Measurements from ENCODE around the gene FASTKD3. TPM values are rescaled to one million over a fixed set of nuclear protein-coding genes. Genes with fewer than 3 reads are reported as not detected.

The FASTKD3 gene
- total and polyA plus RNA-seq, 2 donors (not counting 3 experiments of a cell fraction or from before 2014, with no cell fraction given), result 5.5 to 9.6 TPM

GRCh38 chr5:7846327-7846726 lies 22.5 kb downstream of the FASTKD3 start:
- dilution Hi-C loops (cut with MboI; ENCODE audit: extremely low pct_ligation_motif_present, low sequenced_read_pairs), result no loop called here
- CTCF ChIA-PET, result no interaction called here
- POLR2A ChIA-PET, result no interaction called here
- Histone ChIP-seq H3K27me3 (ENCODE audit: control insufficient read depth in 2 of 2, insufficient read depth in 2 of 2, low read length in 2 of 2) (peaks cover 21 to 25% of the 10 kb centered on the region in 2 experiments), H3K9me3 (replicated peaks; ENCODE audit: control insufficient read depth, insufficient read depth, low read length) (no peaks in the 10 kb centered on the region), H3K9me1 (replicated peaks; ENCODE audit: control insufficient read depth, extremely low read depth, insufficient read depth, low read length) (no peaks in the 10 kb centered on the region), H4K20me1 (replicated peaks; ENCODE audit: control insufficient read depth, extremely low read depth, insufficient read depth, low read length) (no peaks in the 10 kb centered on the region), H3K27ac (ENCODE audit: insufficient read depth, low read depth, low read length) (no peak overlapping the region), H3K9ac (replicated peaks; ENCODE audit: extremely low read depth, insufficient read depth, low read length) (no peak overlapping the region), H2AFZ (ENCODE audit: low read depth, low read length) (no peak overlapping the region), H3K36me3 (ENCODE audit: control insufficient read depth in 2 of 2, extremely low read depth in 1 of 2, insufficient read depth in 2 of 2, low read length in 2 of 2) (no peaks in the 10 kb centered on the region), H3K4me3 (replicated peaks in 1 of 3; ENCODE audit: insufficient read depth in 1 of 3, low read depth in 1 of 3, low read length in 3 of 3) (no peak overlapping the region), H3K4me2 (ENCODE audit: insufficient read depth, low read length) (no peak overlapping the region), H3K4me1 (ENCODE audit: control insufficient read depth, extremely low read depth, insufficient read depth, low read length) (no peaks in the 10 kb centered on the region), H3K79me2 (ENCODE audit: control insufficient read depth, insufficient read depth, low read length) (no peaks in the 10 kb centered on the region)
- DNase-seq (ENCODE audit: low read depth, low spot score) (no peak), FAIRE-seq (no peak)
- TF ChIP-seq POLR2AphosphoS5 (IDR thresholded peaks at IDR 0.05; ENCODE audit: insufficient read depth, low read depth, low read length), result no peak
- no peak for TF ChIP-seq GATA2 (IDR thresholded peaks at IDR 0.05; ENCODE audit: insufficient read depth, insufficient read length, low read depth, low read length)
- no peak for TF ChIP-seq POLR2A (IDR thresholded peaks at IDR 0.05; ENCODE audit: low read depth, low read length)
- no peak for TF ChIP-seq JUN (IDR thresholded peaks at IDR 0.05; ENCODE audit: borderline replicate concordance, insufficient read depth, insufficient read length, low read depth)
- TF ChIP-seq MAX (IDR thresholded peaks at IDR 0.05; ENCODE audit: insufficient read depth, insufficient read length), result no peak
- no peak for TF ChIP-seq CTCF (IDR thresholded peaks at IDR 0.05; ENCODE audit: extremely low read depth in 1 of 2, insufficient read depth in 1 of 2, low read depth in 1 of 2, low read length in 2 of 2)
- TF ChIP-seq MYC (IDR thresholded peaks at IDR 0.05; ENCODE audit: low read depth, low read length), result no peak
- BruUV-seq (replicated peaks), result no TSS peak
- intact Hi-C loops (cut with micrococcal nuclease), result no loop called here
